Smooth muscle cell (in vitro differentiated cells): Measurements from ENCODE around the gene MSI2. TPM values are rescaled to one million over a fixed set of nuclear protein-coding genes. Genes with fewer than 3 reads are reported as not detected.

ENCODE experiments used
- DNase-seq: peaks from one replicate; lab custom pipeline; 2025; ENCODE audit not compliant: unreplicated experiment; lab: John Stamatoyannopoulos, UW
- H2AFZ ChIP-seq: fragments of 200-600 bp; sonication (generic); 2 replicates; pipeline ENCODE4 v1.6.0; 2016; ENCODE audit warnings: antibody characterized with exemption, low read depth, mild to moderate bottlenecking
- H3F3A ChIP-seq: fragments of 200-600 bp; sonication (generic); 2 replicates; pipeline ENCODE4 v1.6.0; 2017; ENCODE audit warnings: antibody characterized with exemption, low read depth
- H3K27ac ChIP-seq: fragments of 200-600 bp; sonication (generic); 2 replicates; pipeline ENCODE4 v1.5.1; 2016; ENCODE audit warnings: low read depth, mild to moderate bottlenecking
- H3K27me3 ChIP-seq: fragments of 200-600 bp; sonication (generic); 2 replicates; pipeline ENCODE4 v1.6.1; 2016; ENCODE audit warnings: low read depth, mild to moderate bottlenecking
- H3K36me3 ChIP-seq: fragments of 200-600 bp; sonication (generic); 2 replicates; pipeline ENCODE4 v1.5.1; 2016; ENCODE audit warnings: low read depth
- H3K4me1 ChIP-seq: fragments of 200-600 bp; sonication (generic); 2 replicates; pipeline ENCODE4 v1.5.1; 2016; ENCODE audit warnings: low read depth
- H3K4me2 ChIP-seq: fragments of 200-600 bp; sonication (generic); 2 replicates; pipeline ENCODE4 v1.6.0; 2016; ENCODE audit warnings: mild to moderate bottlenecking
- H3K4me3 ChIP-seq: fragments of 200-600 bp; sonication (generic); 2 replicates; pipeline ENCODE4 v1.5.1; 2016; ENCODE audit warnings: mild to moderate bottlenecking
- H3K79me2 ChIP-seq: fragments of 200-600 bp; sonication (generic); 2 replicates; pipeline ENCODE4 v1.6.0; 2016; ENCODE audit warnings: low read depth, mild to moderate bottlenecking
- H3K9ac ChIP-seq: fragments of 200-600 bp; sonication (generic); 2 replicates; pipeline ENCODE4 v1.6.0; 2016; ENCODE audit warnings: low read depth
- H3K9me3 ChIP-seq: fragments of 200-600 bp; sonication (generic); replicated peaks from 2 replicates; pipeline ENCODE4 v1.5.1; 2016; ENCODE audit warnings: low read depth
- H4K20me1 ChIP-seq: fragments of 200-600 bp; sonication (generic); 2 replicates; pipeline ENCODE4 v1.6.0; 2016; ENCODE audit warnings: low read depth
- CTCF ChIP-seq: fragments of 200-600 bp; sonication (generic); IDR thresholded peaks from 2 replicates; pipeline ENCODE4 v1.5.1; 2017; ENCODE audit warnings: borderline replicate concordance, mild to moderate bottlenecking, antibody characterized with exemption; ENCODE audit not compliant: insufficient read depth, poor library complexity, severe bottlenecking
- WGBS: methylation state at CpG from one replicate; pipeline ENCODE4 v1.1.7; 2016; ENCODE audit warnings: low lambda C conversion rate; 5-methylcytosine and 5-hydroxymethylcytosine counted together
- polyA plus RNA-seq: library from polyadenylated mRNA; unstranded; fragments of >200 nt; fragmentation: Nextera tagmentation; extraction: Ambion mirVana; gene quantifications from 2 replicates; pipeline ENCODE4 v1.2.1, GENCODE V29; 2016
- total RNA-seq: library from RNA; depleted of rRNA; stranded (reverse); fragments of >200 nt; gene quantifications from 2 replicates; pipeline ENCODE4 v1.2.3, GENCODE V29; 2014

Gene MSI2
- total and polyA plus RNA-seq, 2 experiments from 2014 or later: 5.7 to 36.5 TPM

- Histone ChIP-seq H3K9me3 (no peaks in the 10 kb centered on the region), H3K4me1 (peaks cover 12% of the 10 kb centered on the region), H3K4me2 (no peak overlapping the region), H3K27me3 (no peaks in the 10 kb centered on the region), H3K79me2 (no peaks in the 10 kb centered on the region), H3K4me3 (no peak overlapping the region), H3K9ac (no peak overlapping the region), H4K20me1 (no peaks in the 10 kb centered on the region), H2AFZ (no peak overlapping the region), H3K27ac (no peak overlapping the region), H3K36me3 (no peaks in the 10 kb centered on the region), H3F3A (no peaks in the 10 kb centered on the region)
- no peak for TF ChIP-seq CTCF
- DNase-seq: no peak
- 94% methylated on average over 4 of the region's 4 CpGs for WGBS
These were observed 330.4 kb downstream of the MSI2 start for GRCh38 chr17:57586742-57587141.

- no peaks in the 10 kb centered on the region for H3K9me3 ChIP-seq
- no peaks in the 10 kb centered on the region for H3K79me2 ChIP-seq
- H3K4me3 ChIP-seq: no peak overlapping the region
- peaks cover 12% of the 10 kb centered on the region for H3K4me1 ChIP-seq
- H3K27ac ChIP-seq: no peak overlapping the region
- H3K27me3 ChIP-seq: no peaks in the 10 kb centered on the region
- no peak overlapping the region for H3K4me2 ChIP-seq
- no peak for DNase-seq
- H3K36me3 ChIP-seq: no peaks in the 10 kb centered on the region
- no peaks in the 10 kb centered on the region for H4K20me1 ChIP-seq
- TF ChIP-seq CTCF: no peak
- no peak overlapping the region for H3K9ac ChIP-seq
- no peaks in the 10 kb centered on the region for H3F3A ChIP-seq
- 90% methylated on average over 16 of the region's 16 CpGs for WGBS
- no peak overlapping the region for H2AFZ ChIP-seq
These were observed 331.1 kb downstream of the MSI2 start for GRCh38 chr17:57587193-57587969.

GRCh38 chr17:57588086-57588485 lies 331.8 kb downstream of the MSI2 start:
- Histone ChIP-seq H3F3A (no peaks in the 10 kb centered on the region), H3K79me2 (no peaks in the 10 kb centered on the region), H4K20me1 (no peaks in the 10 kb centered on the region), H3K9me3 (no peaks in the 10 kb centered on the region), H3K36me3 (no peaks in the 10 kb centered on the region), H3K27ac (no peak overlapping the region), H3K4me2 (no peak overlapping the region), H2AFZ (no peak overlapping the region), H3K9ac (no peak overlapping the region), H3K27me3 (no peaks in the 10 kb centered on the region), H3K4me1 (peaks cover 12% of the 10 kb centered on the region), H3K4me3 (no peak overlapping the region)
- WGBS: 68% methylated on average over 5 of the region's 5 CpGs
- TF ChIP-seq CTCF: no peak
- DNase-seq: no peak
